Caco-2 (cell line): ENCODE measurements around the gene CHMP3. TPM values are rescaled to one million over a fixed set of nuclear protein-coding genes. Genes with fewer than 3 reads are reported as not detected.

ENCODE experiments used
- BruUV-seq: library from RNA; stranded (reverse); fragments of 400-500 nt; replicated peaks from 2 replicates; lab custom pipeline; 2021; lab: Mats Ljungman, UMichigan
- CTCF ChIA-PET: fragments of 300-600 bp; sonication (Branson Sonifier 250); formaldehyde crosslinking; loops from one replicate; lab custom pipeline; 2022; ENCODE audit warnings: antibody characterized with exemption; lab: Charles Lee
- POLR2A ChIA-PET: fragments of 300-600 bp; sonication (Branson Sonifier 250); formaldehyde crosslinking; loops from one replicate; lab custom pipeline; 2022; ENCODE audit warnings: antibody characterized with exemption; lab: Charles Lee
- DNase-seq, 2 experiments: peaks; one replicate each; pipeline versions ENCODE4 v3.0.0 to v3.0.0-alpha.2; 2020 to 2022
- H3K27me3 ChIP-seq: replicated peaks from 2 replicates; pipeline ENCODE4 v1.6.0; 2011; ENCODE audit warnings: low read length; ENCODE audit not compliant: control insufficient read depth, insufficient read depth
- H3K36me3 ChIP-seq: 2 replicates; pipeline ENCODE4 v1.5.1; 2011; ENCODE audit warnings: low read length; ENCODE audit not compliant: control insufficient read depth, insufficient read depth
- H3K4me1 ChIP-seq: fragments of 250-450 bp; sonication (Bioruptor Pico); 2 replicates; pipeline ENCODE4 v1.5.1; 2020; ENCODE audit warnings: mild to moderate bottlenecking
- H3K4me3 ChIP-seq: 2 replicates; pipeline ENCODE4 v1.5.1; 2011; ENCODE audit warnings: low read depth, mild to moderate bottlenecking, control low read depth, low read length
- H3K9me3 ChIP-seq: fragments of 250-450 bp; sonication (Bioruptor Pico); 2 replicates; pipeline ENCODE4 v1.5.1; 2020; ENCODE audit warnings: mild to moderate bottlenecking, moderate library complexity
- H3K27ac Mint-ChIP-seq: one replicate; pipeline ENCODE4 v1.8.0; 2022; ENCODE audit warnings: mixed read lengths; ENCODE audit not compliant: unreplicated experiment
- H3K27me3 Mint-ChIP-seq: one replicate; pipeline ENCODE4 v1.8.0; 2022; ENCODE audit warnings: mixed read lengths; ENCODE audit not compliant: insufficient read depth, unreplicated experiment
- H3K36me3 Mint-ChIP-seq: one replicate; pipeline ENCODE4 v1.8.0; 2022; ENCODE audit warnings: mild to moderate bottlenecking, mixed read lengths; ENCODE audit not compliant: insufficient read depth, unreplicated experiment
- H3K4me1 Mint-ChIP-seq: one replicate; pipeline ENCODE4 v1.8.0; 2022; ENCODE audit warnings: low read depth, mixed read lengths; ENCODE audit not compliant: unreplicated experiment
- H3K4me3 Mint-ChIP-seq: one replicate; pipeline ENCODE4 v1.8.0; 2022; ENCODE audit warnings: mild to moderate bottlenecking, moderate library complexity, mixed read lengths; ENCODE audit not compliant: unreplicated experiment
- H3K9me3 Mint-ChIP-seq: one replicate; pipeline ENCODE4 v1.8.0; 2022; ENCODE audit warnings: mixed read lengths; ENCODE audit not compliant: unreplicated experiment
- intact Hi-C: fragments of 100-400 bp; cut with micrococcal nuclease; formaldehyde crosslinking; loops from one replicate; pipeline ENCODE4 v1.10.0; 2022; ENCODE audit not compliant: unreplicated experiment
- total RNA-seq: library from RNA; stranded (reverse); gene quantifications from 2 replicates; pipeline ENCODE4 v1.2.3, GENCODE V29; 2022
- TF ChIP-seq, protein P1 (sequence below), 2 experiments: fragments of 200-600 bp in 1 of 2; IDR thresholded peaks; 1 replicate in 1 of 2; 2 replicates in 1 of 2; pipeline versions ENCODE4 v1.5.1 to v1.8.0; 2011 to 2022; ENCODE audit warnings: antibody characterized with exemption in 1 of 2, control low read depth in 1 of 2, inconsistent platforms in 1 of 2, low read depth in 1 of 2, low read length in 1 of 2, mild to moderate bottlenecking in 1 of 2, moderate library complexity in 1 of 2; ENCODE audit not compliant: insufficient read depth in 1 of 2, severe bottlenecking in 1 of 2, unreplicated experiment in 1 of 2

Gene CHMP3
- total RNA-seq, 1 experiment from 2014 or later: 93.5 TPM

DNA sequence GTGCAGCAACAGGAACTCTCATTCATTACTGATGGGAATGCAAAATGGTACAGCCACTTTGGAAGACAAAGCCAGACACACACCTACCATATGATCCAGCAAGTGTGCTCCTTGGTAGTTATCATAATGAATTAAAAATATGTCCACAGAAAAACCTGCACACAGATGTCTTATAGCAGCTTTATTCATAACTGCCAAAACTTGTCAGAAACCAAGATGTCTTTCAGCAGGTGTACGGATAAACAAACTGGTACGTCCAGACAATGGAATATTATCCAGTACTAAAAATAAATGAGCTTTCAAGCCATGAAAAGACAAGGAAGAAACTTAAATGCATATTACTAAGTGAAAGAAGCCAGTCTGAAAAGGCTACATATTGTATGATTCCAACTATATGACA is 50.4 kb downstream of the CHMP3 start:
- no peak for DNase-seq
- Mint-ChIP-seq H3K27me3 (no peaks in the 10 kb centered on the region), H3K27ac (no peak overlapping the region), H3K4me3 (no peak overlapping the region), H3K36me3 (no peaks in the 10 kb centered on the region), H3K4me1 (no peaks in the 10 kb centered on the region), H3K9me3 (no peaks in the 10 kb centered on the region)
- Histone ChIP-seq H3K9me3 (no peaks in the 10 kb centered on the region), H3K4me1 (peaks cover 10% of the 10 kb centered on the region; the same call in 1 of the 2 replicates), H3K27me3 (no peaks in the 10 kb centered on the region), H3K4me3 (no peak overlapping the region), H3K36me3 (no peaks in the 10 kb centered on the region)
- BruUV-seq: no TSS peak
- POLR2A ChIA-PET: no interaction called here
- TF ChIP-seq, protein P1, sequence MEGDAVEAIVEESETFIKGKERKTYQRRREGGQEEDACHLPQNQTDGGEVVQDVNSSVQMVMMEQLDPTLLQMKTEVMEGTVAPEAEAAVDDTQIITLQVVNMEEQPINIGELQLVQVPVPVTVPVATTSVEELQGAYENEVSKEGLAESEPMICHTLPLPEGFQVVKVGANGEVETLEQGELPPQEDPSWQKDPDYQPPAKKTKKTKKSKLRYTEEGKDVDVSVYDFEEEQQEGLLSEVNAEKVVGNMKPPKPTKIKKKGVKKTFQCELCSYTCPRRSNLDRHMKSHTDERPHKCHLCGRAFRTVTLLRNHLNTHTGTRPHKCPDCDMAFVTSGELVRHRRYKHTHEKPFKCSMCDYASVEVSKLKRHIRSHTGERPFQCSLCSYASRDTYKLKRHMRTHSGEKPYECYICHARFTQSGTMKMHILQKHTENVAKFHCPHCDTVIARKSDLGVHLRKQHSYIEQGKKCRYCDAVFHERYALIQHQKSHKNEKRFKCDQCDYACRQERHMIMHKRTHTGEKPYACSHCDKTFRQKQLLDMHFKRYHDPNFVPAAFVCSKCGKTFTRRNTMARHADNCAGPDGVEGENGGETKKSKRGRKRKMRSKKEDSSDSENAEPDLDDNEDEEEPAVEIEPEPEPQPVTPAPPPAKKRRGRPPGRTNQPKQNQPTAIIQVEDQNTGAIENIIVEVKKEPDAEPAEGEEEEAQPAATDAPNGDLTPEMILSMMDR (IDR thresholded peaks at IDR 0.05; ENCODE audit: insufficient read depth in 1 of 2, low read depth in 1 of 2, low read length in 1 of 2, severe bottlenecking in 1 of 2, unreplicated experiment in 1 of 2): no peak
- CTCF ChIA-PET: no interaction called here
- intact Hi-C loops: loop anchor here (10.0 kb wide), 1 partner anchor 162 kb away; no protein-coding TSS in a partner anchor

DNA sequence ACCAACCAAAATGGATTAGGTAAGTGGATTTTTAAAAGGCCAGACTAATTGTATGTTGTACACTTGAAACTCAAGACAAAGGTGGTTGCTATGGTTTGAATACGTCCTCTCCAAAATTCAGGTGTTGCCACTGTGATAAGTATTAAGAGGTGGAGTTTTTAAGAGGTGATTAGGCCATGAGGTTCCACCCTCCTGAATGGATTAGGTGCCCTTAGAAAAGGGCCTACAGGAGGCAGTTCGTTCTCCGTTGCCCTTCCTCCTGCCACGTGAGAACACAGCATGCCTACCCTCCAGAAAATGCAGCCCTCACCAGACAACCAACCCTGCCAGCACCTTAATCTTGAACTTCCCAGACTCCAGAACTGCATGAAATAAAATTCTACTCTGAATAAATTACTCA is 51.2 kb downstream of the CHMP3 start:
- no peak overlapping the region for H3K27ac Mint-ChIP-seq

GRCh38 chr2:86510436-86510933 is 52.8 kb downstream of the CHMP3 start:
- no peaks in the 10 kb centered on the region for H3K27me3 ChIP-seq
- ChIA-PET POLR2A (no interaction called here), CTCF (no interaction called here)
- DNase-seq: no peak
- H3K27me3 Mint-ChIP-seq: no peaks in the 10 kb centered on the region
- no peaks in the 10 kb centered on the region for H3K4me1 Mint-ChIP-seq
- H3K36me3 ChIP-seq: no peaks in the 10 kb centered on the region
- H3K4me3 Mint-ChIP-seq: no peak overlapping the region
- no peaks in the 10 kb centered on the region for H3K9me3 ChIP-seq
- H3K36me3 Mint-ChIP-seq: no peaks in the 10 kb centered on the region
- no peak overlapping the region for H3K27ac Mint-ChIP-seq
- peaks cover 10% of the 10 kb centered on the region; the same call in 1 of the 2 replicates for H3K4me1 ChIP-seq
- no peaks in the 10 kb centered on the region for H3K9me3 Mint-ChIP-seq
- no TSS peak for BruUV-seq
- H3K4me3 ChIP-seq: no peak overlapping the region
- TF ChIP-seq, protein P1 (IDR thresholded peaks at IDR 0.05; ENCODE audit: insufficient read depth in 1 of 2, low read depth in 1 of 2, low read length in 1 of 2, severe bottlenecking in 1 of 2, unreplicated experiment in 1 of 2): no peak
- intact Hi-C loops: loop anchor here (10.0 kb wide), 1 partner anchor 164 kb away; no protein-coding TSS in a partner anchor

More for the DNA sequence above, 51.2 kb downstream of the CHMP3 start:
- TF ChIP-seq, protein P1 (IDR thresholded peaks at IDR 0.05; ENCODE audit: insufficient read depth in 1 of 2, low read depth in 1 of 2, low read length in 1 of 2, severe bottlenecking in 1 of 2, unreplicated experiment in 1 of 2): no peak
- no peaks in the 10 kb centered on the region for H3K27me3 ChIP-seq
- Mint-ChIP-seq H3K4me3 (no peak overlapping the region), H3K4me1 (no peaks in the 10 kb centered on the region), H3K36me3 (no peaks in the 10 kb centered on the region), H3K9me3 (no peaks in the 10 kb centered on the region), H3K27me3 (no peaks in the 10 kb centered on the region)
- peaks cover 10% of the 10 kb centered on the region; the same call in 1 of the 2 replicates for H3K4me1 ChIP-seq
- no peak overlapping the region for H3K4me3 ChIP-seq
- no peak for DNase-seq
- ChIA-PET POLR2A (no interaction called here), CTCF (no interaction called here)
- no peaks in the 10 kb centered on the region for H3K36me3 ChIP-seq
- H3K9me3 ChIP-seq: no peaks in the 10 kb centered on the region
- intact Hi-C loops: loop anchor here (10.0 kb wide), 1 partner anchor 163 kb away; no protein-coding TSS in a partner anchor
- no TSS peak for BruUV-seq
